Adipocyte (in vitro differentiated cells): ENCODE results near the gene OR1N1.
A peak's percentile ranks its signal among the peaks of the same experiment; 100 is the strongest.
"Not testable (repeated sequence)": the region's sequence is repeated elsewhere in the genome, so short reads cannot be mapped to it uniquely, and the experiment has no call there.

ENCODE experiments used
- DNase-seq: peaks from one replicate; pipeline ENCODE4 v3.0.0-alpha.2; 2015; ENCODE audit warnings: low read depth
- H3K27me3 ChIP-seq: replicated peaks from 2 replicates; pipeline ENCODE4 v1.7.0; 2013; ENCODE audit warnings: mild to moderate bottlenecking, low read length, moderate library complexity; ENCODE audit not compliant: control insufficient read depth, insufficient read depth
- H3K36me3 ChIP-seq: 2 replicates; pipeline ENCODE4 v1.7.0; 2013; ENCODE audit warnings: low read length, mild to moderate bottlenecking, moderate library complexity; ENCODE audit not compliant: control insufficient read depth, insufficient read depth, severe bottlenecking
- H3K4me1 ChIP-seq: 2 replicates; pipeline ENCODE4 v1.7.0; 2013; ENCODE audit warnings: mild to moderate bottlenecking, low read length, moderate library complexity; ENCODE audit not compliant: control insufficient read depth, insufficient read depth
- H3K4me3 ChIP-seq: 2 replicates; pipeline ENCODE4 v1.7.0; 2013; ENCODE audit warnings: mild to moderate bottlenecking, low read length, moderate library complexity
- H3K9ac ChIP-seq: 2 replicates; pipeline ENCODE4 v1.7.0; 2013; ENCODE audit warnings: mild to moderate bottlenecking, low read length, moderate library complexity
- H3K9me3 ChIP-seq: 2 replicates; pipeline ENCODE4 v1.7.0; 2013; ENCODE audit warnings: mild to moderate bottlenecking, low read length, moderate library complexity; ENCODE audit not compliant: control insufficient read depth

Gene OR1N1

DNA sequence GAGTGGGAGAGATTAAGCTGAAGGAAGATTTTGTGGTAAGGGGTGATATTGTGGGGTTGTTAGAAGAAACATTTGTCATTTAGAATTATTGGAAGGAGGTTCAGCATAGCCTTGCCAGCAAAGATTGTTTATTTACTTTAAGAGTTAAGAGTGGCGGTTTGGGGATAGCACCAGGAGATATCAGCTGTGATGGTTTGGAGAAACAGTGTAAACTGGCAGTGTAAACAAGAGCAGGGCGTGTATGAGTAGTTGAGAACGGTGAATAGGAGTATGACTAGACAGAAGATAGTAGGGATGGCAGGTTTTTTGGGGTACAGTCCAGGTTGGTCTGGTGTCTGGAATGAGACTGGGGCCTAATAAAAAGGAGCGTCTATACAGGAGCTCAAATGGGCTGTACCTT, 4.1 kb upstream of the OR1N1 start:
- not testable (repeated sequence) for H3K9ac ChIP-seq, H3K36me3 ChIP-seq, DNase-seq, H3K27me3 ChIP-seq, H3K9me3 ChIP-seq, H3K4me1 ChIP-seq, H3K4me3 ChIP-seq

DNA sequence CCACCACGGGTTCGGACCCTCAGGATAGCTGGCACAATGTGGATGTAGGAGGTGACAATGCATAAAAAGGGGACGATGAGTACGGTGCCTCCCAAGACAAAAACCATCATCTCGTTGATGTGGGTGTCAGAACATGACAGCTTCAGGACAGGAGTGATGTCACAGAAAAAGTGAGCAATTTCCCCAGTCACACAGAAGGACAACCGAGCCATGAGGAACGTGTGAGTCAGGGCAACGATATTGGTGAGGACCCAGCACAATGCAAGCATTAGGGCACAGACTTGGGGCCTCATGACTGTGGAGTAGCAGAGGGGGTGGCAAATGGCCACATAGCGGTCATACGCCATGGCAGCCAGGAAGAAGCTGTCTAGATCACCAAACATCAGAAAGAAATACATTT, 491 bp downstream of the OR1N1 start:
- no peaks in the 10 kb centered on the region for H3K36me3 ChIP-seq
- no peaks in the 10 kb centered on the region for H3K9me3 ChIP-seq
- H3K9ac ChIP-seq: no peak overlapping the region
- DNase-seq: no peak
- H3K4me1 ChIP-seq: no peaks in the 10 kb centered on the region
- H3K27me3 ChIP-seq: no peaks in the 10 kb centered on the region
- H3K4me3 ChIP-seq: no peak overlapping the region

DNA sequence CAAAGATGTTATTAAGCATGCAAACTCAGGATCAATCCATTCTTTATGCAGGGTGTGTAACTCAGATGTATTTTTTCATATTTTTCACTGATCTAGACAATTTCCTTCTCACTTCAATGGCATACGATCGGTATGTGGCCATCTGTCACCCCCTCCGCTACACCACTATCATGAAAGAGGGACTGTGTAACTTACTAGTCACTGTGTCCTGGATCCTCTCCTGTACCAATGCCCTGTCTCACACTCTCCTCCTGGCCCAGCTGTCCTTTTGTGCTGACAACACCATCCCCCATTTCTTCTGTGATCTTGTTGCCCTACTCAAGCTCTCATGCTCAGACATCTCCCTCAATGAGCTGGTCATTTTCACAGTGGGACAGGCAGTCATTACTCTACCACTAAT, 7.7 kb downstream of the OR1N1 start:
- Histone ChIP-seq H3K4me3 (no peak overlapping the region), H3K9me3 (no peaks in the 10 kb centered on the region)

DNA sequence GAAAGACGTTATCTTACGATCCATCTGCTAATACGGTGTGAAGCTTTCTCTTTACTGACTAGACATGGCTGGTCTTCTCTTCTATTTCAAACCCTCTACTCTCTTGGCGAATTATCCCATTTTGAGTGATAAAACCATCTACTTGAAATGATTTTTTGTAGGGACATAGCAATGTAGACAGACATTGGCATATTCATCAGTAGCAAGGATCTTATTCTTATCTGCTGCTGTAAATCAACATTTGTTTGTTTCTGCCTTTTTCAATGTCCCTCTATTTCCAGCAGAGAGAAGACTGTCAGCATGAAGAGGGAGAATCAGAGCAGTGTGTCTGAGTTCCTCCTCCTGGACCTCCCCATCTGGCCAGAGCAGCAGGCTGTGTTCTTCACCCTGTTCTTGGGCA, 8.3 kb downstream of the OR1N1 start, which contains the start of gene OR1J4:
OR1J4 (plus strand) TSS at position 301 of the 400 bp plus-strand sequence; CDS start at position 301, 0 bp downstream.
- H3K9me3 ChIP-seq: no peaks in the 10 kb centered on the region
- H3K4me3 ChIP-seq: no peak within 1 kb of the TSS
- H3K27me3 ChIP-seq: no peaks in the 10 kb centered on the region
- no peaks in the 10 kb centered on the region for H3K36me3 ChIP-seq
- no peak within 1 kb of the TSS for H3K9ac ChIP-seq
- DNase-seq: no peak
- H3K4me1 ChIP-seq: no peaks in the 10 kb centered on the region

More for the DNA sequence above, 7.7 kb downstream of the OR1N1 start:
- Histone ChIP-seq H3K27me3 (no peaks in the 10 kb centered on the region), H3K4me1 (no peaks in the 10 kb centered on the region), H3K36me3 (no peaks in the 10 kb centered on the region), H3K9ac (no peak overlapping the region)
- no peak for DNase-seq

DNA sequence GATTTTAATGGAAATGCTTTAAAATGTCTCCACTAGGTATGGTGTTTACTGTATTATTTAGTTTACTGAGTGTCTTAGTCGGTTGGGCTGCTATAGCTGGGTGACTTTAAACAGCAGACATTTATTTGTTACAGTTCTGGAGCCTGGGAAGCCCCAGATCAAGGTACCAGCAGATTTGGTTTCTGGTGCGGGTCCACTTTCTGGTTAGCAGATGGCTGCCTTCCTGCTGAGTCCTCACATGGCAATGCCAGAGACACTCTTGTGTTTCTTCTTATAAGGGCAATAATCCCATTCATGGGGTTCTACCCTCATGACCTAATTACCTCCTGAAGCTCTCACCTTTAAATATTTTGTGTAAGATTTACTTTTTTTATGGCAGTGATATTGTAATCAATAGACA, 8.9 kb downstream of the OR1N1 start:
- Histone ChIP-seq H3K4me1 (no peaks in the 10 kb centered on the region), H3K9me3 (no peaks in the 10 kb centered on the region), H3K27me3 (no peaks in the 10 kb centered on the region), H3K36me3 (no peaks in the 10 kb centered on the region), H3K9ac (no peak overlapping the region), H3K4me3 (no peak overlapping the region)
- DNase-seq: no peak

DNA sequence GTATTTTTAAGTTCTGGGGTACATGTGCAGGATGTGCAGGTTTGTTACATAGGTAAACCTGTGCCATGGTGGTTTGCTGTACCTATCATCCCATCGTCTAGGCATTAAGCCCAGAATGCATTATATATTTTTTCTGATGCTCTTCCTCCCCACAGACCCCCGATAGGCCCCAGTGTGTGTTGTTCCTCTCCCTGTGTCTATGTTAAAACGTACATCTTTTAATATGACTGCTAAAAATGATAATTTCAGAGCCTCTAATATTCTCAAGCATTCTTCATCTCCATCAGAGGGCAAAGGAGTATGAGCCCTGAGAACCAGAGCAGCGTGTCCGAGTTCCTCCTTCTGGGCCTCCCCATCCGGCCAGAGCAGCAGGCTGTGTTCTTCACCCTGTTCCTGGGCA, 16.6 kb downstream of the OR1N1 start, which contains the start of gene OR1J2:
OR1J2 (plus strand) TSS at position 301 of the 400 bp plus-strand sequence; CDS start at position 301, 0 bp downstream.
- Histone ChIP-seq H3K4me1 (no peaks in the 10 kb centered on the region), H3K36me3 (no peaks in the 10 kb centered on the region), H3K4me3 (no peak within 1 kb of the TSS), H3K9me3 (no peaks in the 10 kb centered on the region), H3K9ac (no peak within 1 kb of the TSS), H3K27me3 (no peaks in the 10 kb centered on the region)
- no peak for DNase-seq

DNA sequence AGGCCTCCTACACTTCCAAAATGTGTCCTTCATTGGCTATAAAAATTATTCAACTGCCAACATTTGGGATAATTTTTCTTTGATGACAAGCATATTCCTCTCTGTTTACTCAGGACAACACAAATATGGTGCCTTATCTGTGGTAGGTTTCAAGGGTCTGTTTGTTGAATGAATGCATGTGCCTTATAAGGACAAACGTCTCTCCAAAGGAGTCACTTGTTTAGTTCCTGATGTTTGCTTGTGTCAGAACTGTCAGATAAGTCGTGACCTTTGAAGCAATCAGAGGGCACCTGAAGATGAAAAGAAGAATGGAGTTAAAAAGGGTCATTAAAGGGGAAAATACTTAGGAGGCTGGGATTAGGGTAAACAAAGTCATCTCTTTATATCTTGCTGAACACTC, 20.1 kb downstream of the OR1N1 start:
- H3K9me3 ChIP-seq: no peaks in the 10 kb centered on the region
- no peaks in the 10 kb centered on the region for H3K36me3 ChIP-seq
- no peaks in the 10 kb centered on the region for H3K27me3 ChIP-seq
- DNase-seq: no peak
- H3K4me1 ChIP-seq: no peaks in the 10 kb centered on the region
- H3K9ac ChIP-seq: no peak overlapping the region
- no peak overlapping the region for H3K4me3 ChIP-seq

DNA sequence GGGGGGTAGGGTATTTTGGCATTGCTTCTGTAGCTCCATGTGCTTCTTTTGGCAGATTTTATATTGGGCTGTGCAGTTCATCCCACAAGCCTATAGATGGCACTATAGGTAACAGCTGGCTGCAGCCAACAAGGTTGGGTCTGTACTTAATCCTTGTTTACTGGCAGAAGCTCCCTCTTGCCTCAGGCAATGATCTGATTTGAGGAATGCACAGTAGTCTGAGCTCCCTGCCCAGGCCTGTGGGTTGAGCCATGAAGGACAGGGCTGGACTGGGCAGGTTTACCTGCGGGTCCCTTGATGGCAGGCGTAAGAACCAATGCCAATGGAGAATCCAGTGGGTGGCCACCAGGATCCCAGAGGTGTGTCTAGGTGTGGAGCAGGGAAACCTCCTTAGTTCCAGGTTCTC, 28.2 kb downstream of the OR1N1 start:
- peak; percentile 50 for DNase-seq
- H3K9ac ChIP-seq: no peak overlapping the region
- H3K27me3 ChIP-seq: no peaks in the 10 kb centered on the region
- H3K36me3 ChIP-seq: no peaks in the 10 kb centered on the region
- no peaks in the 10 kb centered on the region for H3K4me1 ChIP-seq
- peaks cover 3% of the 10 kb centered on the region for H3K9me3 ChIP-seq
- no peak overlapping the region for H3K4me3 ChIP-seq

DNA sequence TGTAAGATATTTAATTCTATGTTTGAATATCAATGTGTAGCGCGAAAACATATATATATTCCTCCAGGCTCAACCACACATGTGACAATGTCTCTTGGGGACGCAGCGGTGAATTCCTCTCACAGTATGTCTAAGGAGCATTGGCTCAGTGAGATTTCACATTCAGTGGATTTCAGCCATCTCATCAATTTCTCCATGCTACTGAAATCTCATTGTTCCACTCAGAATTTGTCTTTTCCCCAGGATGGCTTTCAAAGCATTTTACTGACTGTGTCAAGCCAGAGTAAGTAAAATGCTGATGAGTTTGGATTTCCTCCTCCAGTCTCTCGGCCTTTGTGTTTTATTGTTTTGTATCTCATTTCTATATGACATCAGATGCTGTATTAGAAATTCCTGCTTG, 48.0 kb downstream of the OR1N1 start:
- Histone ChIP-seq H3K4me3 (no peak overlapping the region), H3K27me3 (no peaks in the 10 kb centered on the region), H3K9ac (no peak overlapping the region), H3K36me3 (no peaks in the 10 kb centered on the region), H3K9me3 (no peaks in the 10 kb centered on the region), H3K4me1 (peaks cover 10% of the 10 kb centered on the region)
- no peak for DNase-seq

DNA sequence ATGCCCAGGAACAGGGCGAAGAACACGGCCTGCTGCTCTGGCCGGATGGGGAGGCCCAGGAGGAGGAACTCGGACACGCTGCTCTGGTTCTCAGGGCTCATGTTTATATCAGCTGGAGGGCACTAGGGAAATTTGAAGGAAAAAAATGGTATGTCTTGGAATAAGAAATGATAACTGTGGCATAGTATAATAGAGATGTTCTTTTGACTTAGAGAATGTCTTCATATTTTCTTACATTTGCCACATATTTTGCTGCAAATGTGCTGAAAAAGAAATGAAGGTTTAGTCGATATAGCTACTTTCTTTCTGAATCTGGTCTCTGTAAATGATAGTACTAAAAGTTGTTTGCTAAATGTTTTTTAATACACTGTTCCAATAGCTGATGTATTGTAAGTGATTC, 49.3 kb downstream of the OR1N1 start, which contains the start of gene OR1J1:
OR1J1 (minus strand) TSS at position 101 of the 400 bp plus-strand sequence; CDS start at position 101, 0 bp downstream.
- H3K9ac ChIP-seq: no peak within 1 kb of the TSS
- H3K27me3 ChIP-seq: no peaks in the 10 kb centered on the region
- no peaks in the 10 kb centered on the region for H3K36me3 ChIP-seq
- H3K4me3 ChIP-seq: no peak within 1 kb of the TSS
- H3K4me1 ChIP-seq: peaks cover 10% of the 10 kb centered on the region
- no peaks in the 10 kb centered on the region for H3K9me3 ChIP-seq
- no peak for DNase-seq

DNA sequence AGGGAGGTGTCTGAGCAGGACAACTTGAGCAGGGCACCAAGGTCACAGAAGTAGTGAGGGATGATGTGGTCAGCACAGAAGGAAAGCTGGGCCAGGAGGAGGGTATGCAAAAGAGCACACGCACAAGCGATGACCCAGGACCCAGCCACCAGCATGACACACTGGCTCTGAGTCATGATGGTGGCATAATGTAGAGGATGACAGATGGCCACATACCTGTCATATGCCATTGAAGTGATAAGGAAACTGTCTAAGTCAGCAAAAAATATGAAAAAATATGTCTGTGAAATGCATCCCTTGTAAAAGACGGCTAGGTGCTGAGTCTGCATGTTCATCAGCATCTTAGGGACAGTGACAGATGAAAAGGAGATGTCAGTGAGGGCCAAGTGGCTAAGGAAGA, 49.7 kb downstream of the OR1N1 start:
- no peak for DNase-seq
- Histone ChIP-seq H3K4me1 (peaks cover 10% of the 10 kb centered on the region), H3K27me3 (no peaks in the 10 kb centered on the region), H3K9ac (no peak overlapping the region), H3K9me3 (no peaks in the 10 kb centered on the region), H3K36me3 (no peaks in the 10 kb centered on the region), H3K4me3 (no peak overlapping the region)
